Measurements from ENCODE around the gene KCNJ14.

The KCNJ14 gene

GRCh38 chr19:48455171-48455907, at the start of gene KCNJ14:
TSS of gene KCNJ14 (plus strand) at chr19:48455574. CDS start at chr19:48461725, 6,151 bp downstream.
- no peak for DNase-seq

GRCh38 chr19:48405850-48406249, 49.5 kb upstream of the KCNJ14 start:
- no peak for DNase-seq

- peak; percentile 71 for DNase-seq
These were observed 41.3 kb upstream of the KCNJ14 start for GRCh38 chr19:48413879-48414587.

- DNase-seq = peak; percentile 70
These were observed 40.0 kb upstream of the KCNJ14 start for GRCh38 chr19:48415395-48415794.

- DNase-seq = no peak
These were observed 39.6 kb upstream of the KCNJ14 start for GRCh38 chr19:48415806-48416221.

GRCh38 chr19:48417421-48417820, 38.0 kb upstream of the KCNJ14 start:
- DNase-seq = no peak

- DNase-seq = peak; percentile 73
These were observed 36.9 kb upstream of the KCNJ14 start for GRCh38 chr19:48418317-48419064.

- peak; percentile 60 for DNase-seq
These were observed 36.0 kb upstream of the KCNJ14 start for GRCh38 chr19:48419158-48419920.

GRCh38 chr19:48421548-48421947, 33.8 kb upstream of the KCNJ14 start:
- no peak for DNase-seq

GRCh38 chr19:48424694-48425219, 30.6 kb upstream of the KCNJ14 start:
- peak; percentile 80 for DNase-seq

- DNase-seq = no peak
These were observed 26.7 kb upstream of the KCNJ14 start for GRCh38 chr19:48428670-48429069.

- no peak for DNase-seq
These were observed 22.0 kb upstream of the KCNJ14 start for GRCh38 chr19:48433337-48433736.

- no peak for DNase-seq
These were observed 18.8 kb upstream of the KCNJ14 start for GRCh38 chr19:48436586-48436985.

- no peak for DNase-seq
These were observed 13.9 kb upstream of the KCNJ14 start for GRCh38 chr19:48441360-48442050.

GRCh38 chr19:48442116-48443035, 13.0 kb upstream of the KCNJ14 start:
- DNase-seq = no peak

GRCh38 chr19:48443256-48443655, 12.1 kb upstream of the KCNJ14 start:
- DNase-seq = no peak

GRCh38 chr19:48443731-48444128, 11.6 kb upstream of the KCNJ14 start:
- no peak for DNase-seq

- no peak for DNase-seq
These were observed 11.0 kb upstream of the KCNJ14 start for GRCh38 chr19:48444129-48444935.

GRCh38 chr19:48444936-48445200, 10.5 kb upstream of the KCNJ14 start:
- DNase-seq = no peak

- DNase-seq = peak; percentile 94
These were observed 10.1 kb upstream of the KCNJ14 start for GRCh38 chr19:48445256-48445605.

Measured in fibroblast of skin of right quadriceps (primary cell).